GM11168 (cell line): ENCODE measurements around the gene PHETA1.
"Not testable (repeated sequence)": the region's sequence is repeated elsewhere in the genome, so short reads cannot be mapped to it uniquely, and the experiment has no call there.

Experiments
- in situ Hi-C: fragments of 300-500 bp; cut with MboI; formaldehyde crosslinking; loops from one replicate; pipeline ENCODE4 v1.12.0; 2022; ENCODE audit warnings: low sequenced_read_pairs; ENCODE audit not compliant: unreplicated experiment

PHETA1 gene

GRCh38 chr12:111353603-111354295, 15.1 kb downstream of the PHETA1 start:
- in situ Hi-C loops = no loop called here

GRCh38 chr12:111353026-111353425, 15.9 kb downstream of the PHETA1 start:
- in situ Hi-C loops = no loop called here

GRCh38 chr12:111352296-111352993, 16.4 kb downstream of the PHETA1 start:
- in situ Hi-C loops = no loop called here

GRCh38 chr12:111351026-111351425, 17.9 kb downstream of the PHETA1 start:
- in situ Hi-C loops = no loop called here

- in situ Hi-C loops = no loop called here
Observed at GRCh38 chr12:111349748-111350520, 19.0 kb downstream of the PHETA1 start.

- in situ Hi-C loops = no loop called here
Observed at GRCh38 chr12:111349101-111349747, 19.7 kb downstream of the PHETA1 start.

GRCh38 chr12:111347891-111348644, 20.8 kb downstream of the PHETA1 start:
- in situ Hi-C loops = no loop called here

GRCh38 chr12:111344254-111344875, 24.5 kb downstream of the PHETA1 start:
- in situ Hi-C loops = no loop called here

- in situ Hi-C loops = no loop called here
Observed at GRCh38 chr12:111343181-111343580, 25.7 kb downstream of the PHETA1 start.

GRCh38 chr12:111342376-111342775, 26.5 kb downstream of the PHETA1 start:
- in situ Hi-C loops = no loop called here

- in situ Hi-C loops = no loop called here
Observed at GRCh38 chr12:111341426-111342065, 27.3 kb downstream of the PHETA1 start.

GRCh38 chr12:111340680-111341079, 28.2 kb downstream of the PHETA1 start:
- in situ Hi-C loops = not testable (repeated sequence)

- in situ Hi-C loops = no loop called here
Observed at GRCh38 chr12:111340231-111340630, 28.7 kb downstream of the PHETA1 start.

- in situ Hi-C loops = no loop called here
Observed at GRCh38 chr12:111339321-111339938, 29.5 kb downstream of the PHETA1 start.

GRCh38 chr12:111338096-111338495, 30.8 kb downstream of the PHETA1 start:
- in situ Hi-C loops = no loop called here

GRCh38 chr12:111337371-111337770, 31.5 kb downstream of the PHETA1 start:
- in situ Hi-C loops = no loop called here

GRCh38 chr12:111336411-111336810, 32.5 kb downstream of the PHETA1 start:
- in situ Hi-C loops = not testable (repeated sequence)

GRCh38 chr12:111335811-111336210, 33.1 kb downstream of the PHETA1 start:
- in situ Hi-C loops = no loop called here

GRCh38 chr12:111335301-111335700, 33.6 kb downstream of the PHETA1 start:
- in situ Hi-C loops = not testable (repeated sequence)
